Measurements from ENCODE around the gene NOL3. TPM values are rescaled to one million over a fixed set of nuclear protein-coding genes. Genes with fewer than 3 reads are reported as not detected.

NOL3 gene
- total and polyA plus RNA-seq, 2 of the 13 experiments (the other 11 are each of a cell fraction or from before 2014, with no cell fraction given): 5.7 to 20.5 TPM

- intact Hi-C loops (cut with micrococcal nuclease; ENCODE audit: unreplicated experiment): no loop called here
Observed at GRCh38 chr16:67161595-67162058, 8.7 kb upstream of the NOL3 start.

More at GRCh38 chr16:67161595-67162058, 8.7 kb upstream of the NOL3 start:
- peak overlapping the region; percentile 46; the same call in 1 of the 2 replicates for H3K9ac ChIP-seq (ENCODE audit: insufficient read depth, low read depth, low read length)
- ChIA-PET POLR2A (interaction anchor here (1.5 to 5.7 kb wide), 4 partner anchors 8 to 182 kb away, joined by 3 to 54 read pairs (median 14); partner anchors contain the start of genes B3GNT9 and NOL3), CTCF (ENCODE audit: low intra/inter-chr PET ratio, low total read pairs) (no interaction called here)
- H4K20me1 ChIP-seq (ENCODE audit: insufficient read depth, low read length): no peaks in the 10 kb centered on the region
- WGBS (ENCODE audit: low lambda C conversion rate): 91% methylated on average over 22 of the region's 25 CpGs
- TF ChIP-seq KDM5B (CRISPR knock-in tag; IDR thresholded peaks at IDR 0.05; ENCODE audit: borderline replicate concordance): 0 out of 2 replicates have a peak, but pooled peaks have one; percentile 8
- 0 out of 2 replicates have a peak, but pooled peaks have one; percentile 29 for TF ChIP-seq CAMTA2 (CRISPR knock-in tag; IDR thresholded peaks at IDR 0.05; ENCODE audit: borderline replicate concordance)
- no peak for TF ChIP-seq KLF9 (CRISPR knock-in tag; IDR thresholded peaks at IDR 0.05; ENCODE audit: low read depth)
- TF ChIP-seq ZBTB33 (CRISPR knock-in tag; IDR thresholded peaks at IDR 0.05): peak; percentile 64; the same call in 1 of the 2 replicates
- no peak; the same call in 1 of the 2 replicates for TF ChIP-seq ZBTB38 (CRISPR knock-in tag; IDR thresholded peaks at IDR 0.05)
- H3K79me2 ChIP-seq (ENCODE audit: insufficient read depth, low read length): no peaks in the 10 kb centered on the region
- in situ Hi-C loops (cut with HindIII; ENCODE audit: extremely low pct_ligation_motif_present, low pct_unique_long_range_greater_than_20kb): no loop called here
- H3K36me3 ChIP-seq (replicated peaks in 1 of 2; ENCODE audit: control insufficient read depth in 1 of 2, insufficient read depth in 2 of 2, low read length in 2 of 2): no peaks in the 10 kb centered on the region
- peaks cover 7 to 17% of the 10 kb centered on the region in 2 experiments for H3K27me3 ChIP-seq (ENCODE audit: control insufficient read depth in 1 of 2, insufficient read depth in 2 of 2, low read length in 2 of 2)
- no peak overlapping the region for H2AFZ ChIP-seq (ENCODE audit: low read length)
- peak overlapping the region in 1 of 3 experiments; percentile 93; a peak in 1 of 6 replicates for H3K4me3 ChIP-seq (replicated peaks in 1 of 3; ENCODE audit: insufficient read depth in 1 of 3, low read depth in 2 of 3, low read length in 3 of 3)
- no TSS peak for BruUV-seq (replicated peaks)
- H3K9me3 ChIP-seq (ENCODE audit: low read length): no peaks in the 10 kb centered on the region
- no peak for ATAC-seq
- peaks cover 51% of the 10 kb centered on the region for H3K4me1 ChIP-seq (ENCODE audit: insufficient read depth, low read length)
- no peak for FAIRE-seq
- H3K4me2 ChIP-seq (ENCODE audit: low read depth, low read length): peak overlapping the region; percentile 94
- DNase-seq (ENCODE audit: low spot score): no peak
- H3K27ac ChIP-seq (ENCODE audit: extremely low read length, insufficient read depth, low read length): no peak overlapping the region
